Ascending aorta (tissue), 2 donors: ENCODE data around the gene IGSF9B. TPM values are rescaled to one million over a fixed set of nuclear protein-coding genes. Genes with fewer than 3 reads are reported as not detected.

ENCODE experiments used
- DNase-seq, 2 donors: peaks; one replicate each; pipeline ENCODE4 v3.0.0-alpha.2; 2019; ENCODE audit warnings: low spot score in 2 of 2
- H3K27ac ChIP-seq, 2 donors: fragments of 200-600 bp; sonication (generic); one replicate each; pipeline ENCODE4 v1.5.1; 2016 to 2017; ENCODE audit warnings: mild to moderate bottlenecking in 1 of 2
- H3K27me3 ChIP-seq: fragments of 200-600 bp; sonication (generic); one replicate; pipeline ENCODE4 v1.5.1; 2017
- H3K36me3 ChIP-seq, 2 donors: fragments of 200-600 bp; sonication (generic); one replicate each; pipeline ENCODE4 v1.5.1; 2016
- H3K4me1 ChIP-seq, 2 donors: fragments of 200-600 bp; sonication (generic); one replicate each; pipeline ENCODE4 v1.5.1; 2016 to 2017; ENCODE audit warnings: mild to moderate bottlenecking in 1 of 2
- H3K4me3 ChIP-seq, 2 donors: fragments of 200-600 bp; sonication (generic); one replicate each; pipeline ENCODE4 v1.5.1; 2016 to 2017; ENCODE audit warnings: mild to moderate bottlenecking in 1 of 2
- H3K9me3 ChIP-seq, 2 donors: fragments of 200-600 bp; sonication (generic); one replicate each; pipeline ENCODE4 v1.5.1; 2016
- CTCF ChIP-seq, 3 experiments: fragments of 200-600 bp in 2 of 3; fragments of 450-650 bp in 1 of 3; sonication (generic) in 2 of 3; IDR thresholded peaks; one replicate each; pipeline ENCODE4 v1.5.1; 2016 to 2019; ENCODE audit warnings: antibody characterized with exemption in 3 of 3, mild to moderate bottlenecking in 1 of 3, moderate library complexity in 1 of 3
- intact Hi-C: fragments of 100-400 bp; cut with DNase I; formaldehyde crosslinking; loops from one replicate; pipeline ENCODE4 v1.15.1; 2023
- total RNA-seq: library from RNA; depleted of rRNA; stranded (reverse); fragments of >200 nt; gene quantifications from one replicate; pipeline ENCODE4 v1.1.0, GENCODE V29; 2016

The IGSF9B gene
- total RNA-seq, 1 donor from 2014 or later: 162 TPM

GRCh38 chr11:133895061-133895479, 61.7 kb downstream of the IGSF9B start:
- DNase-seq: no peak
- intact Hi-C loops: no loop called here
- H3K27ac ChIP-seq: no peak overlapping the region

GRCh38 chr11:133893381-133893780, 63.4 kb downstream of the IGSF9B start:
- H3K4me3 ChIP-seq: no peak overlapping the region
- no peaks in the 10 kb centered on the region for H3K9me3 ChIP-seq
- intact Hi-C loops: no loop called here
- no peaks in the 10 kb centered on the region for H3K27me3 ChIP-seq
- DNase-seq: no peak
- no peak overlapping the region for H3K27ac ChIP-seq
- H3K4me1 ChIP-seq: no peaks in the 10 kb centered on the region
- no peaks in the 10 kb centered on the region for H3K36me3 ChIP-seq
- no peak for TF ChIP-seq CTCF (IDR thresholded peaks at IDR 0.05)

More at GRCh38 chr11:133895061-133895479, 61.7 kb downstream of the IGSF9B start:
- no peaks in the 10 kb centered on the region for H3K4me1 ChIP-seq
- H3K27me3 ChIP-seq: no peaks in the 10 kb centered on the region
- H3K4me3 ChIP-seq: no peak overlapping the region
- TF ChIP-seq CTCF (IDR thresholded peaks at IDR 0.05): no peak
- H3K9me3 ChIP-seq: no peaks in the 10 kb centered on the region
- peaks cover 4% of the 10 kb centered on the region in 2 donors for H3K36me3 ChIP-seq

GRCh38 chr11:133892584-133893380, 64.0 kb downstream of the IGSF9B start:
- H3K27me3 ChIP-seq: no peaks in the 10 kb centered on the region
- TF ChIP-seq CTCF (IDR thresholded peaks at IDR 0.05): no peak
- H3K4me1 ChIP-seq: no peaks in the 10 kb centered on the region
- intact Hi-C loops: no loop called here
- no peak overlapping the region for H3K27ac ChIP-seq
- DNase-seq: no peak
- no peaks in the 10 kb centered on the region for H3K36me3 ChIP-seq
- no peaks in the 10 kb centered on the region for H3K9me3 ChIP-seq
- no peak overlapping the region for H3K4me3 ChIP-seq

- no peak for TF ChIP-seq CTCF (IDR thresholded peaks at IDR 0.05)
- H3K27me3 ChIP-seq: no peaks in the 10 kb centered on the region
- intact Hi-C loops: no loop called here
- no peaks in the 10 kb centered on the region for H3K4me1 ChIP-seq
- DNase-seq: no peak
- H3K36me3 ChIP-seq: no peaks in the 10 kb centered on the region
- H3K27ac ChIP-seq: no peak overlapping the region
- no peaks in the 10 kb centered on the region for H3K9me3 ChIP-seq
- no peak overlapping the region for H3K4me3 ChIP-seq
Observed at GRCh38 chr11:133892126-133892525, 64.6 kb downstream of the IGSF9B start.

- Histone ChIP-seq H3K27ac (no peak overlapping the region), H3K4me3 (no peak overlapping the region), H3K36me3 (no peaks in the 10 kb centered on the region), H3K4me1 (no peaks in the 10 kb centered on the region), H3K9me3 (no peaks in the 10 kb centered on the region), H3K27me3 (no peaks in the 10 kb centered on the region)
- TF ChIP-seq CTCF (IDR thresholded peaks at IDR 0.05): no peak
- DNase-seq: no peak
- intact Hi-C loops: no loop called here
Observed at GRCh38 chr11:133889893-133890292, 66.9 kb downstream of the IGSF9B start.
